Neural progenitor cell (in vitro differentiated cells): Measurements from ENCODE around the gene PLAC8L1.

Experiments
- CTCF ChIP-seq: fragments of 200-600 bp; sonication (generic); IDR thresholded peaks from 2 replicates; pipeline ENCODE4 v1.5.1; 2017; ENCODE audit warnings: antibody characterized with exemption, mild to moderate bottlenecking
- EZH2 ChIP-seq: fragments of 200-600 bp; sonication (generic); IDR thresholded peaks from 2 replicates; pipeline ENCODE4 v1.6.1; 2017; ENCODE audit warnings: antibody characterized with exemption, mild to moderate bottlenecking, moderate library complexity

- TF ChIP-seq EZH2 (no peak), CTCF (no peak)
Observed at GRCh38 chr5:146060221-146060585, 45.2 kb downstream of the PLAC8L1 start.
